SU-DHL-6 (cell line): ENCODE data around the gene PDLIM4.

ENCODE experiments used
- H2AFZ ChIP-seq: fragments of 200-600 bp; sonication (generic); 2 replicates; pipeline ENCODE4 v1.6.1; 2014; ENCODE audit warnings: low read depth, mild to moderate bottlenecking, moderate library complexity, mixed read lengths, antibody characterized with exemption, low read length; ENCODE audit not compliant: severe bottlenecking
- H3F3A ChIP-seq: fragments of 200-600 bp; shearing (Covaris generic); 2 replicates; pipeline ENCODE4 v1.6.0; 2016; ENCODE audit warnings: antibody characterized with exemption, mild to moderate bottlenecking; ENCODE audit not compliant: insufficient read depth
- H3K27ac ChIP-seq: fragments of 200-600 bp; sonication (generic); 2 replicates; pipeline ENCODE4 v1.5.1; 2016; ENCODE audit warnings: low read depth, mild to moderate bottlenecking, low read length, moderate library complexity, mixed read lengths
- H3K27me3 ChIP-seq: fragments of 200-600 bp; sonication (generic), shearing (Covaris generic); 2 replicates; pipeline ENCODE4 v1.6.0; 2014; ENCODE audit warnings: mild to moderate bottlenecking, low read length
- H3K36me3 ChIP-seq: fragments of 200-600 bp; sonication (generic); 2 replicates; pipeline ENCODE4 v1.6.1; 2014; ENCODE audit warnings: mild to moderate bottlenecking, low read length, mixed read lengths
- H3K4me2 ChIP-seq: fragments of 300-600, 200-600 bp; shearing (Covaris generic), sonication (generic); 2 replicates; pipeline ENCODE4 v1.6.0; 2014; ENCODE audit warnings: low read length, low read depth, mild to moderate bottlenecking; ENCODE audit not compliant: poor library complexity, severe bottlenecking
- H3K4me3 ChIP-seq: fragments of 200-600 bp; sonication (generic); 2 replicates; pipeline ENCODE4 v1.5.1; 2014; ENCODE audit warnings: antibody characterized with exemption, low read length, mild to moderate bottlenecking, mixed read lengths; ENCODE audit not compliant: insufficient read depth, poor library complexity, severe bottlenecking
- H3K79me2 ChIP-seq: fragments of 200-600 bp; sonication (generic); 2 replicates; pipeline ENCODE4 v1.6.1; 2014; ENCODE audit warnings: mild to moderate bottlenecking, low read length, moderate library complexity; ENCODE audit not compliant: insufficient read depth
- H3K9ac ChIP-seq: fragments of 200-600 bp; sonication (generic); 2 replicates; pipeline ENCODE4 v1.7.0; 2014; ENCODE audit warnings: mild to moderate bottlenecking, low read length
- H3K9me2 ChIP-seq: fragments of 200-600 bp; sonication (generic); replicated peaks from 2 replicates; pipeline ENCODE4 v1.6.1; 2014; ENCODE audit warnings: low read length; ENCODE audit not compliant: insufficient read depth
- H3K9me3 ChIP-seq: fragments of 200-600 bp; sonication (generic); 2 replicates; pipeline ENCODE4 v1.6.1; 2014; ENCODE audit warnings: low read length, mixed read lengths; ENCODE audit not compliant: insufficient read depth
- H4K20me1 ChIP-seq: fragments of 200-600 bp; sonication (generic); 2 replicates; pipeline ENCODE4 v1.6.1; 2014; ENCODE audit warnings: low read depth, mild to moderate bottlenecking, antibody characterized with exemption, low read length, moderate library complexity, mixed read lengths
- CTCF ChIP-seq: fragments of 200-600 bp; sonication (generic); IDR thresholded peaks from one replicate; pipeline ENCODE4 v1.5.1; 2017; ENCODE audit warnings: antibody characterized with exemption, mild to moderate bottlenecking, low read length, moderate library complexity; ENCODE audit not compliant: insufficient read depth, poor library complexity, severe bottlenecking
- EZH2phosphoT487 ChIP-seq: fragments of 200-600 bp; sonication (generic), shearing (Covaris generic); conservative IDR thresholded peaks from 2 replicates; pipeline ENCODE4 v1.6.1; 2018; ENCODE audit warnings: mild to moderate bottlenecking, antibody characterized with exemption, low read length, moderate library complexity, mixed read lengths

The PDLIM4 gene

GRCh38 chr5:132263548-132264261, 6.2 kb downstream of the PDLIM4 start:
- Histone ChIP-seq H3K9me2 (no peaks in the 10 kb centered on the region), H3K4me3 (no peak overlapping the region), H3K9me3 (no peaks in the 10 kb centered on the region), H3K79me2 (no peaks in the 10 kb centered on the region), H3K27ac (no peak overlapping the region), H3K27me3 (no peaks in the 10 kb centered on the region), H3F3A (no peaks in the 10 kb centered on the region), H3K36me3 (no peaks in the 10 kb centered on the region), H3K9ac (no peak overlapping the region), H4K20me1 (no peaks in the 10 kb centered on the region), H3K4me2 (no peak overlapping the region), H2AFZ (no peak overlapping the region)
- TF ChIP-seq EZH2phosphoT487 (no peak), CTCF (no peak)

- H3K36me3 ChIP-seq, result no peaks in the 10 kb centered on the region
- H3K79me2 ChIP-seq, result no peaks in the 10 kb centered on the region
- no peaks in the 10 kb centered on the region for H3F3A ChIP-seq
- TF ChIP-seq EZH2phosphoT487 (no peak), CTCF (no peak)
- H3K9ac ChIP-seq, result no peak overlapping the region
- no peak overlapping the region for H3K4me2 ChIP-seq
- no peak overlapping the region for H3K4me3 ChIP-seq
- no peaks in the 10 kb centered on the region for H4K20me1 ChIP-seq
- no peak overlapping the region for H2AFZ ChIP-seq
- no peaks in the 10 kb centered on the region for H3K9me2 ChIP-seq
- no peaks in the 10 kb centered on the region for H3K27me3 ChIP-seq
- no peaks in the 10 kb centered on the region for H3K9me3 ChIP-seq
- no peak overlapping the region for H3K27ac ChIP-seq
Measured at GRCh38 chr5:132264546-132265335, 7.2 kb downstream of the PDLIM4 start.

- H3K27me3 ChIP-seq, result no peaks in the 10 kb centered on the region
- H3K79me2 ChIP-seq, result no peaks in the 10 kb centered on the region
- no peak overlapping the region for H3K4me2 ChIP-seq
- no peaks in the 10 kb centered on the region for H3K9me3 ChIP-seq
- H3K27ac ChIP-seq, result no peak overlapping the region
- TF ChIP-seq CTCF (no peak), EZH2phosphoT487 (no peak)
- no peaks in the 10 kb centered on the region for H4K20me1 ChIP-seq
- H3F3A ChIP-seq, result no peaks in the 10 kb centered on the region
- no peak overlapping the region for H3K9ac ChIP-seq
- no peaks in the 10 kb centered on the region for H3K36me3 ChIP-seq
- no peaks in the 10 kb centered on the region for H3K9me2 ChIP-seq
- H3K4me3 ChIP-seq, result no peak overlapping the region
- H2AFZ ChIP-seq, result no peak overlapping the region
Measured at GRCh38 chr5:132265336-132266030, 8.0 kb downstream of the PDLIM4 start.
